Measurements from ENCODE around the gene WDR3.

WDR3 gene

DNA sequence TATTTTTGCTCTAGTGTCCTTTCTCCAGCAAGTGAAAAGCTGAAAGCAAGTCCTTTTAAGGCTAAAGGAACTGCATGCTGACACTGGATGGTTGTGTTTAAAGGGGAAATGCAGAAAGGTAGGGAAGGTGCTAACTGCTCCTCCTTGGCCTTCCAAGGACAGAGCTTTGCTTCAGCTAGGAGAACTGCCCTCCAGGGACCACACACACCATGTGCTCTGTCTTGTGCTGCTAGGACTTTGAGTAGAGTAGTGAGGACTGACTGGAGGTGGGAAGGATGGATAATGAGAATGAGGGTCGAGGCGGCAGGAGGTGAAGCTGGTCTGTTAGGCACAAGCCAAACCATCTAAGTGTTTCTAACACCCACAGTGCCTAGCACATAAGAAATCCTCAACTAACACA, 77.9 kb downstream of the WDR3 start:
- no peak overlapping the region for H3K4me3 ChIP-seq (ENCODE audit: low read length)
- no peak for DNase-seq (ENCODE audit: low read depth)
- TF ChIP-seq CTCF (conservative IDR thresholded peaks at IDR 0.05; ENCODE audit: low read depth, low read length): no peak

DNA sequence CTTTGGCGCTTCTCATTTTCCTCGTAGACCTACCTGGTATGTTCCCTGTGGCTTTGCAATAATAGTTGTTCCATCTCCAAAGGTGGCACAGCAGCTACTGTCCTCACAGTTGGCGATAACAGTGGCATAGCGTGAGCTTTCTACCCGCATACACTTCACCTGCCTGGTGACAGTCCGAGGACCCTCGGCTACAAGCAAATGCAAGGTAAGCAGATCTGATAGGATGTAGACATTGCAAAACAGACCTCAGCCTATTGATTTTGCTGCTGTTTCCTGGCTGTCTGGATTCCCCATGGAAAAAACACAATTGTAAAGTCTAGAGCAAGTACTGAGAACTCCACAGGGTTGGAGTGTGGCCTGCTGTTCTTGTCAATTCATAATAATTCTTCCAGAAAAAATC, 78.5 kb downstream of the WDR3 start:
- no peak for TF ChIP-seq CTCF (conservative IDR thresholded peaks at IDR 0.05; ENCODE audit: low read depth, low read length)
- DNase-seq (ENCODE audit: low read depth): no peak
- no peak overlapping the region for H3K4me3 ChIP-seq (ENCODE audit: low read length)

GRCh38 chr1:118012515-118013124, 83.1 kb downstream of the WDR3 start:
- no peak for TF ChIP-seq CTCF (conservative IDR thresholded peaks at IDR 0.05; ENCODE audit: low read depth, low read length)
- no peak for DNase-seq (ENCODE audit: low read depth)
- no peak overlapping the region for H3K4me3 ChIP-seq (ENCODE audit: low read length)

GRCh38 chr1:118013336-118013735, 83.8 kb downstream of the WDR3 start:
- no peak for TF ChIP-seq CTCF (conservative IDR thresholded peaks at IDR 0.05; ENCODE audit: low read depth, low read length)
- H3K4me3 ChIP-seq (ENCODE audit: low read length): no peak overlapping the region
- DNase-seq (ENCODE audit: low read depth): no peak

DNA sequence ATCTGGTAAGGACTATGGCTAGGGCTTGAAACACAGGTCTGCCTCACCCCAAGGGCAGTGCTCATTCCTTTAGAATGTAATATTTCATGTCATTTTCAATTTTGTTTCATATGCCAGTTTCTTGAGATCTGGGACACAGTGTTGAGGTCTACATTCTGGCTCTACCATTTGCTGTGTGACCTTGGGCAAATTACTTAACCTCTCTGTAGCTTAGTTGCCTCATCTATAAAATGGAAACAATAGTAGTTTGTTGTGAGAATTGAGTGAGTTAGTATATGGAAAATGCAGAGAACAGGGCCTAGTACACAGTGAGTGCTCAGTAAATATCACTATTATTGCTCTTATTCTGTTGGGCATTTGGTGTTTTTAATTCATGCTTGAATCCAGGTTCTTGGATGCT, 84.4 kb downstream of the WDR3 start:
- DNase-seq (ENCODE audit: low read depth): no peak
- TF ChIP-seq CTCF (conservative IDR thresholded peaks at IDR 0.05; ENCODE audit: low read depth, low read length): no peak
- H3K4me3 ChIP-seq (ENCODE audit: low read length): no peak overlapping the region

Data from retinal pigment epithelial cell (primary cell).